GM23338 (cell line): ENCODE measurements around the gene ERC2. TPM values are rescaled to one million over a fixed set of nuclear protein-coding genes. Genes with fewer than 3 reads are reported as not detected.
A peak's percentile ranks its signal among the peaks of the same experiment; 100 is the strongest.

Source experiments
- ATAC-seq: fragments of 200-7000 bp; cut with Tn5 transposase; 3 replicates; pipeline ENCODE4 v1.9.1; 2020
- DNase-seq: peaks from one replicate; pipeline ENCODE4 v3.0.0-alpha.2; 2015; ENCODE audit warnings: low spot score
- H2AFZ ChIP-seq: fragments of 200-600 bp; sonication (generic); 2 replicates; pipeline ENCODE4 v1.8.0; 2016; ENCODE audit warnings: antibody characterized with exemption, mild to moderate bottlenecking, moderate library complexity
- H3F3A ChIP-seq: fragments of 200-600 bp; sonication (generic); replicated peaks from 2 replicates; pipeline ENCODE4 v1.8.0; 2017; ENCODE audit warnings: antibody characterized with exemption, mixed run types, low read depth
- H3K27ac ChIP-seq: fragments of 200-600 bp; sonication (generic); 2 replicates; pipeline ENCODE4 v1.6.1; 2016; ENCODE audit warnings: low read depth
- H3K27me3 ChIP-seq: fragments of 200-600 bp; sonication (generic); 2 replicates; pipeline ENCODE4 v1.8.0; 2016; ENCODE audit warnings: mild to moderate bottlenecking, mixed run types, moderate library complexity; ENCODE audit not compliant: insufficient read depth
- H3K36me3 ChIP-seq: fragments of 200-600 bp; sonication (generic); 2 replicates; pipeline ENCODE4 v1.8.0; 2016; ENCODE audit warnings: mild to moderate bottlenecking; ENCODE audit not compliant: insufficient read depth
- H3K4me1 ChIP-seq: fragments of 200-600 bp; sonication (generic); 2 replicates; pipeline ENCODE4 v1.8.0; 2016; ENCODE audit warnings: mild to moderate bottlenecking, moderate library complexity; ENCODE audit not compliant: insufficient read depth
- H3K4me2 ChIP-seq: fragments of 200-600 bp; sonication (generic); 2 replicates; pipeline ENCODE4 v1.7.1; 2017; ENCODE audit warnings: mixed run types
- H3K4me3 ChIP-seq: fragments of 200-600 bp; sonication (generic); 2 replicates; pipeline ENCODE4 v1.6.1; 2016; ENCODE audit warnings: mixed run types
- H3K79me2 ChIP-seq: fragments of 200-600 bp; sonication (generic); replicated peaks from 2 replicates; pipeline ENCODE4 v1.8.0; 2017; ENCODE audit warnings: mild to moderate bottlenecking; ENCODE audit not compliant: insufficient read depth
- H3K9me2 ChIP-seq: fragments of 200-600 bp; sonication (generic); 2 replicates; pipeline ENCODE4 v1.8.0; 2017; ENCODE audit not compliant: insufficient read depth
- H4K20me1 ChIP-seq: fragments of 200-600 bp; sonication (generic); replicated peaks from 2 replicates; pipeline ENCODE4 v1.8.0; 2017; ENCODE audit warnings: mild to moderate bottlenecking; ENCODE audit not compliant: insufficient read depth
- H3K27ac Mint-ChIP-seq: 2 replicates; pipeline ENCODE4 v1.8.0; 2020; ENCODE audit warnings: inconsistent platforms, mild to moderate bottlenecking, moderate library complexity, mixed read lengths
- H3K27me3 Mint-ChIP-seq: 3 replicates; pipeline ENCODE4 v1.8.0; 2022; ENCODE audit warnings: low read depth, mild to moderate bottlenecking, moderate library complexity, mixed read lengths, inconsistent platforms; ENCODE audit not compliant: insufficient read depth, poor library complexity
- H3K36me3 Mint-ChIP-seq: 3 replicates; pipeline ENCODE4 v1.8.0; 2021; ENCODE audit warnings: low read depth, mild to moderate bottlenecking, inconsistent platforms, moderate library complexity, mixed read lengths
- H3K4me1 Mint-ChIP-seq: 3 replicates; pipeline ENCODE4 v1.8.0; 2020; ENCODE audit warnings: mild to moderate bottlenecking, inconsistent platforms, mixed read lengths
- H3K4me3 Mint-ChIP-seq: 3 replicates; pipeline ENCODE4 v1.8.0; 2021; ENCODE audit warnings: moderate library complexity, mild to moderate bottlenecking, inconsistent platforms, mixed read lengths
- H3K9me3 Mint-ChIP-seq: 3 replicates; pipeline ENCODE4 v1.8.0; 2020; ENCODE audit warnings: moderate library complexity, mild to moderate bottlenecking, inconsistent platforms, mixed read lengths
- CREB1 ChIP-seq: fragments of 250-450 bp; sonication (Bioruptor Pico); IDR thresholded peaks from 2 replicates; pipeline ENCODE4 v1.5.0; 2020; ENCODE audit warnings: low read depth, mild to moderate bottlenecking, moderate library complexity
- CTCF ChIP-seq, 2 experiments: fragments of 200-600 bp in 1 of 2; sonication (generic) in 1 of 2; conservative IDR thresholded peaks; 2 replicates each; pipeline versions ENCODE4 v1.5.1 to v1.6.1; 2016 to 2017; ENCODE audit warnings: antibody characterized with exemption in 2 of 2, low read depth in 2 of 2, mild to moderate bottlenecking in 2 of 2, moderate library complexity in 1 of 2
- ETS1 ChIP-seq: IDR thresholded peaks from 2 replicates; pipeline ENCODE4 v1.6.1; 2016; ENCODE audit warnings: antibody characterized with exemption
- JUNB ChIP-seq: IDR thresholded peaks from one replicate; pipeline ENCODE4 v1.6.1; 2016; ENCODE audit warnings: antibody characterized with exemption; ENCODE audit not compliant: unreplicated experiment
- ZNF462 ChIP-seq: fragments of 250-450 bp; sonication (Bioruptor Pico); IDR thresholded peaks from 2 replicates; pipeline ENCODE4 v1.5.0; 2020; ENCODE audit warnings: mild to moderate bottlenecking, moderate library complexity
- polyA plus RNA-seq: library from polyadenylated mRNA; unstranded; fragments of >200 nt; fragmentation: Nextera tagmentation; extraction: Ambion mirVana; gene quantifications from 2 replicates; pipeline ENCODE4 v1.2.1, GENCODE V29; 2016
- total RNA-seq: library from RNA; depleted of rRNA; stranded (reverse); fragments of >200 nt; shearing (Covaris generic); gene quantifications from 2 replicates; pipeline ENCODE4 v1.2.3, GENCODE V29; 2014

The ERC2 gene
- total and polyA plus RNA-seq, 2 experiments from 2014 or later: 11.8 to 13.7 TPM

GRCh38 chr3:56411166-56411565 is 57.1 kb downstream of the ERC2 start (continued):
- no peak for TF ChIP-seq ZNF462
- no peak for TF ChIP-seq CREB1 (CRISPR knock-in tag)
- no peak for TF ChIP-seq CTCF (conservative IDR thresholded peaks at IDR 0.05; ENCODE audit: low read depth in 2 of 2)
- TF ChIP-seq ETS1: no peak
- no peak for TF ChIP-seq JUNB

- Mint-ChIP-seq H3K4me3 (no peak overlapping the region), H3K27me3 (peaks cover 6% of the 10 kb centered on the region), H3K4me1 (peaks cover 19% of the 10 kb centered on the region), H3K27ac (no peak overlapping the region), H3K36me3 (peaks cover 8% of the 10 kb centered on the region), H3K9me3 (no peaks in the 10 kb centered on the region)
- H3K79me2 ChIP-seq: no peaks in the 10 kb centered on the region
- no peak overlapping the region for H3K4me2 ChIP-seq
- no peak overlapping the region for H2AFZ ChIP-seq
- H4K20me1 ChIP-seq: no peaks in the 10 kb centered on the region
- peaks cover 8% of the 10 kb centered on the region; the same call in 1 of the 2 replicates for H3K4me1 ChIP-seq
- no peaks in the 10 kb centered on the region for H3K27me3 ChIP-seq
- no peaks in the 10 kb centered on the region for H3K9me2 ChIP-seq
- ATAC-seq: peak; percentile 76
- H3K36me3 ChIP-seq: no peaks in the 10 kb centered on the region
- H3F3A ChIP-seq: no peaks in the 10 kb centered on the region
- H3K4me3 ChIP-seq: no peak overlapping the region
- no peak overlapping the region for H3K27ac ChIP-seq
- DNase-seq: peak; percentile 19
- no peak for TF ChIP-seq JUNB
- no peak for TF ChIP-seq ZNF462
Observed at GRCh38 chr3:56410576-56410975, 57.7 kb downstream of the ERC2 start.
